Measurements from ENCODE around the gene LRP10. TPM values are rescaled to one million over a fixed set of nuclear protein-coding genes. Genes with fewer than 3 reads are reported as not detected.

LRP10 gene
- polyA plus RNA-seq, 1 experiment: 308 TPM

- no peak for TF ChIP-seq CTCF (IDR thresholded peaks at IDR 0.05; ENCODE audit: insufficient read depth, low read depth, low read length)
- Histone ChIP-seq H3K27me3 (ENCODE audit: control insufficient read depth, insufficient read depth, low read length) (no peaks in the 10 kb centered on the region), H3K4me3 (ENCODE audit: low read depth, low read length) (peak within 1 kb of the TSS; percentile 72), H3K36me3 (ENCODE audit: control insufficient read depth, insufficient read depth, low read length) (no peaks in the 10 kb centered on the region; the same call in 1 of the 2 replicates)
- POLR2A ChIA-PET: interaction anchor here (0.8 kb wide), 1 partner anchor 21 kb away, joined by 3 read pairs; no protein-coding TSS in a partner anchor
- DNase-seq (ENCODE audit: low read depth): peak; percentile 46
- CTCF ChIA-PET: interaction anchor here (1.0 to 4.2 kb wide), 3 partner anchors 19 to 63 kb away, joined by 3 to 33 read pairs (median 6); partner anchors contain the start of gene OXA1L
These were observed 41.7 kb upstream of the LRP10 start, which contains the start of gene MRPL52 for GRCh38 chr14:22829661-22830442. Gene MRPL52, plus strand, starts transcription at chr14:22829887. Its CDS starts 26 bp downstream, at chr14:22829913.

GRCh38 chr14:22830443-22831010, 41.0 kb upstream of the LRP10 start:
- ChIA-PET CTCF (interaction anchor here (1.0 to 4.2 kb wide), 3 partner anchors 18 to 64 kb away, joined by 3 to 33 read pairs (median 6); partner anchors contain the start of gene OXA1L), POLR2A (interaction anchor here (0.8 kb wide), 1 partner anchor 21 kb away, joined by 3 read pairs; no protein-coding TSS in a partner anchor)
- no peaks in the 10 kb centered on the region; the same call in 1 of the 2 replicates for H3K36me3 ChIP-seq (ENCODE audit: control insufficient read depth, insufficient read depth, low read length)
- DNase-seq (ENCODE audit: low read depth): no peak
- TF ChIP-seq CTCF (IDR thresholded peaks at IDR 0.05; ENCODE audit: insufficient read depth, low read depth, low read length): no peak
- no peaks in the 10 kb centered on the region for H3K27me3 ChIP-seq (ENCODE audit: control insufficient read depth, insufficient read depth, low read length)
- peak overlapping the region; percentile 72 for H3K4me3 ChIP-seq (ENCODE audit: low read depth, low read length)

GRCh38 chr14:22835505-22835904, 36.0 kb upstream of the LRP10 start:
- Histone ChIP-seq H3K27me3 (ENCODE audit: control insufficient read depth, insufficient read depth, low read length) (no peaks in the 10 kb centered on the region), H3K36me3 (ENCODE audit: control insufficient read depth, insufficient read depth, low read length) (peaks cover 3% of the 10 kb centered on the region), H3K4me3 (ENCODE audit: low read depth, low read length) (no peak overlapping the region)
- TF ChIP-seq CTCF (IDR thresholded peaks at IDR 0.05; ENCODE audit: insufficient read depth, low read depth, low read length): no peak
- DNase-seq (ENCODE audit: low read depth): no peak
- POLR2A ChIA-PET: no interaction called here
- CTCF ChIA-PET: interaction anchor here (0.7 to 9.9 kb wide), 11 partner anchors 14 to 279 kb away, joined by 3 to 246 read pairs (median 3); partner anchors contain the start of gene AJUBA

DNA sequence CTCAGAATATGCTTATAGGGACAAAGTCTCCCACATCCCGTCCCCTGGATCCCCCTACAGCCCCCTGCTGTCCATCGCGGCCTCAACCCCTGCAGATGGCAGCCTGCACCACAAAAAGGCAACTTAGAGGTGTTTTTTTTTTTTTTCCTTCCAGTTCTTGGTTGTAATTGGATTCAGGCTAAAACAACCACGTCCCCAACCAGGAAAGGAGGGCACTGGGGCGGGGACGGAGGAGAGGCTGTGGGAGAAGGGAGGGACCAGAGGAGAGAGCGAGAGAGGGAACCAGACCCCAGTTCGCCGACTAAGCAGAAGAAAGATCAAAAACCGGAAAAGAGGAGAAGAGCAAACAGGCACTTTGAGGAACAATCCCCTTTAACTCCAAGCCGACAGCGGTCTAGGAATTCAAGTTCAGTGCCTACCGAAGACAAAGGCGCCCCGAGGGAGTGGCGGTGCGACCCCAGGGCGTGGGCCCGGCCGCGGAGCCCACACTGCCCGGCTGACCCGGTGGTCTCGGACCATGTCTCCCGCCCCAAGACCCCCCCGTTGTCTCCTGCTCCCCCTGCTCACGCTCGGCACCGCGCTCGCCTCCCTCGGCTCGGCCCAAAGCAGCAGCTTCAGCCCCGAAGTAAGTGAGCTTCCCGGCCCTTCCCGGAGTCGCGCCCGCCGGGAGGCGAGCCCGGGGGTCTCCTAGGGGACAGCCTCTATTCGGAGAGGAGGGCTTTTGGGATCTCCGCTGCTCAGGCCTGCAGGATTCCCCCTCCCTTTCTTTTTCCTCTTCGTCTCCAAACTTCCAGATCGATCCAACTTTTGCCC, 35.0 kb upstream of the LRP10 start, which contains the start of gene MMP14:
Gene MMP14, plus strand, starts transcription at position 285 of the 813 bp plus-strand sequence. Its CDS starts 233 bp downstream, at position 518.
- Histone ChIP-seq H3K27me3 (ENCODE audit: control insufficient read depth, insufficient read depth, low read length) (no peaks in the 10 kb centered on the region), H3K36me3 (ENCODE audit: control insufficient read depth, insufficient read depth, low read length) (peaks cover 10% of the 10 kb centered on the region), H3K4me3 (ENCODE audit: low read depth, low read length) (peak within 1 kb of the TSS; percentile 83)
- peak; percentile 81 for DNase-seq (ENCODE audit: low read depth)
- TF ChIP-seq CTCF (IDR thresholded peaks at IDR 0.05; ENCODE audit: insufficient read depth, low read depth, low read length): peak; percentile 69
- CTCF ChIA-PET: interaction anchor here (0.6 to 9.9 kb wide), 14 partner anchors 14 to 315 kb away, joined by 3 to 246 read pairs (median 3); partner anchors contain the start of genes AJUBA and RBM23
- POLR2A ChIA-PET: interaction anchor here (1.0 to 1.6 kb wide), 3 partner anchors 11 to 16 kb away, joined by 3 to 8 read pairs (median 7); no protein-coding TSS in a partner anchor
